Measurements from ENCODE around the gene OR2L13.

GRCh38 chr1:248098529-248098928 is 3.5 kb downstream of the OR2L13 start:
- TF ChIP-seq CTCF (IDR thresholded peaks at IDR 0.05) = no peak
- TF ChIP-seq POLR2A (IDR thresholded peaks at IDR 0.05) = no peak

Measured in breast epithelium (tissue), 3 donors.